GM19438 (cell line): ENCODE measurements around the gene ALG14.
"Not testable (repeated sequence)": the region's sequence is repeated elsewhere in the genome, so short reads cannot be mapped to it uniquely, and the experiment has no call there.

Experiments
- ATAC-seq: cut with Tn5 transposase; IDR thresholded peaks from one replicate; pipeline ENCODE4 v1.9.1; 2021; ENCODE audit warnings: low read depth; ENCODE audit not compliant: unreplicated experiment

ALG14 gene

GRCh38 chr1:95046359-95046758 is 26.4 kb downstream of the ALG14 start:
- no peak for ATAC-seq

- peak; percentile 93 for ATAC-seq
Measured at GRCh38 chr1:95043141-95043980, 29.4 kb downstream of the ALG14 start.

- no peak for ATAC-seq
Measured at GRCh38 chr1:95042286-95042685, 30.5 kb downstream of the ALG14 start.

GRCh38 chr1:95041491-95042165 is 31.1 kb downstream of the ALG14 start:
- no peak for ATAC-seq

GRCh38 chr1:95040032-95040525 is 32.7 kb downstream of the ALG14 start:
- ATAC-seq, result no peak

- ATAC-seq, result no peak
Measured at GRCh38 chr1:95039360-95040031, 33.3 kb downstream of the ALG14 start.

GRCh38 chr1:95035536-95035935 is 37.2 kb downstream of the ALG14 start:
- no peak for ATAC-seq

- no peak for ATAC-seq
Measured at GRCh38 chr1:95034506-95034905, 38.2 kb downstream of the ALG14 start.

- no peak for ATAC-seq
Measured at GRCh38 chr1:95033843-95034242, 38.9 kb downstream of the ALG14 start.

- no peak for ATAC-seq
Measured at GRCh38 chr1:95029532-95029931, 43.2 kb downstream of the ALG14 start.

- ATAC-seq, result no peak
Measured at GRCh38 chr1:95028954-95029353, 43.8 kb downstream of the ALG14 start.

- ATAC-seq, result no peak
Measured at GRCh38 chr1:95027046-95027445, 45.7 kb downstream of the ALG14 start.

- ATAC-seq, result no peak
Measured at GRCh38 chr1:95023399-95024043, 49.2 kb downstream of the ALG14 start.

- no peak for ATAC-seq
Measured at GRCh38 chr1:95022644-95022926, 50.2 kb downstream of the ALG14 start.

GRCh38 chr1:95021805-95022643 is 50.7 kb downstream of the ALG14 start:
- no peak for ATAC-seq

- ATAC-seq, result no peak
Measured at GRCh38 chr1:95021119-95021518, 51.6 kb downstream of the ALG14 start.

- not testable (repeated sequence) for ATAC-seq
Measured at GRCh38 chr1:95019466-95019865, 53.3 kb downstream of the ALG14 start.

GRCh38 chr1:95018602-95019369 is 54.0 kb downstream of the ALG14 start:
- ATAC-seq, result no peak

- ATAC-seq, result no peak
Measured at GRCh38 chr1:95017775-95018174, 55.0 kb downstream of the ALG14 start.
